Measurements from ENCODE around the gene CFAP210.
"Not testable (repeated sequence)": the region's sequence is repeated elsewhere in the genome, so short reads cannot be mapped to it uniquely, and the experiment has no call there.

CFAP210 gene

DNA sequence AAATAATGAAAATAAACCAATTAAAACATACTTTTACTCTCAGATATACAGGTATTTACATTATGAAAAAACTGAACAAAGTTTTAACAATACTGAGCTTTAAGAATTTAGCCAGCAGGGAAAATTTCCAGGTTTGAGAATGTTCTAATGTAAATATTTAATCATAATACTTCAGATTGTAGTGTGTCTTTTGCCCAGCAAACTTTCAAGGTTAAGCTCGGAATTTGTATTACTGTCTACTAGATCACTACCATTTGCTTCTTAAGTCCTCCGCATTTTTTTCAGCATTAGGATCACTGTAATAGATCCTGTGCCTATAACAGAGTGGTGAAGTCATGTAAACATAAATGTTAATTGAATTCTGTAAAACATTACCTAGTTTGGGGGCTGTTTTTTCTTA is 52.7 kb downstream of the CFAP210 start:
- no peak for TF ChIP-seq ZNF274 (IDR thresholded peaks at IDR 0.05; ENCODE audit: low read depth, low read length)
- H3K4me3 ChIP-seq (ENCODE audit: low read length) = no peak overlapping the region

DNA sequence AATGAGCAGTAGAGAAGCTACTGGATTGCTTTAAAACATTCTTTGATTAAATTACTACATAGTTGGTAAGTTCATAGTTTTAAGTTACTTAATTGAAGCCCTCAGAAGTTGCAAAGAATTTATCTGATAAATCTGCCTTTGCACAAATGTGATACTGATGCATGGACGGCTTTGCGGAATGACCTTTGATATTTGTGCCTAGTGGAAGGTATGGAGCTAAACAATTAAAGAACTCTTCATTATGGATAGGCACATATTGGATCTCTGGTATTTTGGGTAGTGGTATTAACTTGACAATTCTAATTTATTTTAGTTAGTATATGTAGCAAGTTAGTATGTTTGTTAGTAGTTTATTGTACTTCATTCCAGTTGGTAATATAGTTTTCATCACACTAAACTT is 54.1 kb downstream of the CFAP210 start:
- no peak for TF ChIP-seq ZNF274 (IDR thresholded peaks at IDR 0.05; ENCODE audit: low read depth, low read length)
- H3K4me3 ChIP-seq (ENCODE audit: low read length) = no peak overlapping the region

DNA sequence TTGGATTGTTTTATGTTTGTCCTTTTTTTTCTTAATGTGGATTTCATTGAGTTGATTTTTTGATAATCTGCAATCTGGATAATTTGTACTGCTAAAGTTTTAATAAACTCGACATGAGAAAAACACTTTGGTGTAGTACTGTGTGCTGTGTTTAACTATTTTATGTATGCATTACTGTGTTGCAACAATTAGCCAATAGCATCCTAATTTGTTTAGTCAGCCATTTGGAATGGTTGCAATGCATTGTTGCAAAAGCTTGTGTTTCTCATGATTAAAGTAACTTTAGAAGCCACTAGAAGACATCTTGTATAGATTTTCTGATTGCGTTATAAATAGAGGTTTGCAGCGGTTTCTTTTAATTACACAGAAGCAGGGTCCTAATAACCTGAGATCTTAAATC is 56.6 kb downstream of the CFAP210 start:
- H3K4me3 ChIP-seq (ENCODE audit: low read length) = no peak overlapping the region
- TF ChIP-seq ZNF274 (IDR thresholded peaks at IDR 0.05; ENCODE audit: low read depth, low read length) = no peak

DNA sequence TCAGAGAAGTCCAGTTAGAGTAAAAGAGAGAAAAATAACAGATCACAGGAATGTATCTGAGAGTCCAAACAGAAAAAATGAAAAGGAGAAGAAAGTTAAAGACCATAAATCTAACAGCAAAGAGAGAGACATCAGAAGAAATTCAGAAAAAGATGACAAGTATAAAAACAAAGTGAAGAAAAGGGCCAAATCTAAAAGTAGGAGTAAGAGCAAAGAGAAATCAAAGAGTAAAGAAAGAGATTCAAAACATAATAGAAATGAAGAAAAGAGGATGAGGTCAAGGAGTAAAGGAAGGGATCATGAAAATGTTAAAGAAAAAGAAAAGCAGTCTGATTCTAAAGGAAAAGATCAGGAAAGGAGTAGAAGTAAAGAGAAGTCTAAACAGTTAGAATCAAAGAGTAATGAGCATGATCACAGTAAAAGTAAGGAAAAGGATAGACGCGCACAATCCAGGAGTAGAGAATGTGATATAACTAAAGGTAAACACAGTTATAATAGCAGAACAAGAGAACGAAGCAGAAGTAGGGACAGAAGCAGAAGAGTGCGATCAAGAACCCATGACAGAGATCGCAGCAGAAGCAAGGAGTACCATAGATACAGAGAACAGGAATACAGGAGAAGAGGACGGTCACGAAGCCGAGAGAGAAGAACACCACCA is 57.6 kb downstream of the CFAP210 start:
- TF ChIP-seq ZNF274 (IDR thresholded peaks at IDR 0.05; ENCODE audit: low read depth, low read length) = no peak
- H3K4me3 ChIP-seq (ENCODE audit: low read length) = no peak overlapping the region

DNA sequence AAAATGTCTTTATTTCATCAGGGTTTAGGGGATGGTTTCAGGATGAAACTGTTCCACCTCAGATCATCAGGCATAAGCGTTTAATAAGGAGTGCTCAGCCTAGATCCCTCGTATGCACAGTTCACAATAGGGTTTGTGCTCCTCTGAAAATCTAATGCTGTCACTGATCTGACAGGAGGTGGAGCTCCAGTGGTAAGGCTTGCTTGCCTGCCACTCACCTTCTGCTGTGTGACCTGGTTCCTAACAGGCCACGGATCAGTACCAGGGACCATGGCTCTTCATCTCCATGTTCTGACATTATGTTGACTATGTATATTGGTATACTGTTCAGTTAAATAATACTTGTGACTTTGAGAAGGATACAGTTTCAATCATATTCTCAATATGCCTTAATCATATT is 68.4 kb downstream of the CFAP210 start:
- TF ChIP-seq ZNF274 (IDR thresholded peaks at IDR 0.05; ENCODE audit: low read depth, low read length) = no peak
- no peak overlapping the region for H3K4me3 ChIP-seq (ENCODE audit: low read length)

DNA sequence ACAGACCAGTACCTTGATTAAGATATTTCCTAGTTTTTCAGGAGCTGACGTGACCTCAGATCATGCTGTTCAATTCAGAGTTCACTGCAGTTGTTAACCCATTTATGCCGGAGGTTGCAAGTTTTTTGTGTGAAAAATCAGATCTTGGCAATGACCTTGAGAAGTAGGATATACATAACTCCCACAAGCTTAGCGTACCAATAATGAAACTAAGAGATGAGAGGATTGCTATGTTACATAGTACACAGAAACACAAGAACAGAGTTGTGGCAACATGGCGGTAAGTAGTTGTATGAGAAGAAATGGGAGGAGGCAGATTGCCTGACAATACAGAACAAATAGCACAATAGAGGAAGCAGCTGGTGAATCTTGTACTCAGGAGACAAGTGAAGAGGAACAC is 71.0 kb downstream of the CFAP210 start:
- no peak overlapping the region for H3K4me3 ChIP-seq (ENCODE audit: low read length)
- TF ChIP-seq ZNF274 (IDR thresholded peaks at IDR 0.05; ENCODE audit: low read depth, low read length) = no peak

DNA sequence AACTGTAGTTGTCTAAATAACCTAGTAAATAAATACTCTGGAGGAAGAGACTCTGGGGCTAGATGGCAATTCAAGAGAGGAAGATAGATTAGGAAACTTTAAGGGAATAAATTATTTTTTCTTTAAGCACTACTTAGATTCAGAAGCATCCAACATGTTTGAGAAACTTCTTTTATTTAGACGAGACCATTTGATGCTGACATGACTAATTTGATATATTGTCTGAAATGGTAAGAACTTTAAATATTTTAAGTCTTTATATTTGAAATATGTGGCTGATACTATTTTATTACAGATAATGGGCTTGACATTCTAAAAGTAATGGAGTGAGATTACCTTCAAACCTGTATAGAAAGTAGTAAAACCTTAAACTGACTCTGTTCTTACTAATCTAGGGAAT is 73.7 kb downstream of the CFAP210 start:
- no peak overlapping the region for H3K4me3 ChIP-seq (ENCODE audit: low read length)
- no peak for TF ChIP-seq ZNF274 (IDR thresholded peaks at IDR 0.05; ENCODE audit: low read depth, low read length)

DNA sequence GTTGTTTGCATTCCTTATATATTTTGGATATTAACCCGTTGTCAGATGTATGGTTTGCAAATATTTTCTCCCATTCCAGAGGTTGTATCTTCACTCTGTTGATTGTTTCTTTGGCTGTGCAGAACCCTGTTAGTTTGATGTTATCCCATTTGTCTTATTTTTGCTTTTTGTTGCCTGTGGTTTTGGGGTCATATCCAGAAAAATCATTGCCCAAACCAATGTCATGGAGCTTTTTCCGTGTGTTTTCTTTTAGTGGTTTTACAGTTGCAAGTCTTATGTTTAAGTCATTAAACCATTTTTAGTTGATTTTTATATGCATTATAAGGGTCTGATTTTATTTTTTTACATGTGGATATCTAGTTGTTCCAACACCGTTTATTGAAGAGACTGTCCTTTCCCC is 74.3 kb downstream of the CFAP210 start:
- TF ChIP-seq ZNF274 (IDR thresholded peaks at IDR 0.05; ENCODE audit: low read depth, low read length) = no peak
- no peak overlapping the region for H3K4me3 ChIP-seq (ENCODE audit: low read length)

DNA sequence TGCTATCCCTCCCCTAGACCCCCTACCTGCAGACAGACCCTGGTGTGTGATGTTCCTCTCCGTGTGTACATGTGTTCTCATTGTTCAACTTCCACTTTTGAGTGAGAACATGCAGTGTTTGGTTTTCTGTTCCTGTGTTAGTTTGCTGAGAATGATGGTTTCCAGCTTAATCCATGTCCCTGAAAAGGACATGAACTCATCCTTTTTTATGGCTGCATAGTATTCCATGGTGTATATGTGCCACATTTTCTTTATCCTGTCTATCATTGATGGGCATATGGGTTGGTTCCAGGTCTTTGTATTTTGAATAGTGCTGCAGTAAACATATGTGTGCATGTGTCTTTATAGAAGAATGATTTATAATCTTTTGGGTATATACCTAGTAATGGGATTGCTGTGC is 78.2 kb downstream of the CFAP210 start:
- H3K4me3 ChIP-seq (ENCODE audit: low read length) = not testable (repeated sequence)

DNA sequence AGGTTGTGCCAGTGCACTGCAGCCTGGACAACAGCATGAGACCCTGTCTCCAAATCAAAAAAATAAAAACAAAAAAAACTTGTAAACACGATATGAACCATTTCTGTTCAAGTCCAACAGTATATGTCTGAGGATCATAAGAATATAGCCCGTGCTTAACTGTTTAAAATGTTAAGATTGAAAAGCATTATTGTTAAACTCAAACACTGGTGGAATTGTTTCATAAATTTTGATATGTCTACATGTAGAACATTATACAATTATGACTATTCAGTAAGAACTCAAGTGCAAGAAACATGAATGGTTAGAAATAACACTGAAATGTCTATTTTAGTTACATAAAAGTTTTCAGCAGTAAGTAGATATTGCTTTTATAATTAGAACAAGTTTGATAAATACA is 80.3 kb downstream of the CFAP210 start:
- no peak overlapping the region for H3K4me3 ChIP-seq (ENCODE audit: low read length)
- TF ChIP-seq ZNF274 (IDR thresholded peaks at IDR 0.05; ENCODE audit: low read depth, low read length) = no peak

DNA sequence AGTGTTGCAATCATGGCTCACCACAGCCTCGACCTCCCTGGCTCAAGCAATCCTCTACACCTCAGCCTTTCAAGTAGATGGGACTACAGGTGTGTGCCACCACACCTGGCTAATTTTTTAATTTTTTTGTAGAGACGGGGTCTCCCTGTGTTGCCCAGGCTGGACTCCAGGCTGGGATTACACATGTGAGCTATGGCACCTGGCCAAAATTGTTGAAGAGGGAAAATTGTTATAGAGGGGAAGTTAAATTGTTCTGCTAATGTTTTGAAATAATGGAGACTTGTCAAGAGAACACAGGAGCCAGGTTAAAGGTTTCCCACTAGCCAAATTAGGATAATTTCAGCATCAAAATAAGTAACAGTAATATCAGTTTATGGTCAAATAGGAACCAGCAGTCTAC is 84.9 kb downstream of the CFAP210 start:
- TF ChIP-seq ZNF274 (IDR thresholded peaks at IDR 0.05; ENCODE audit: low read depth, low read length) = no peak
- H3K4me3 ChIP-seq (ENCODE audit: low read length) = no peak overlapping the region

DNA sequence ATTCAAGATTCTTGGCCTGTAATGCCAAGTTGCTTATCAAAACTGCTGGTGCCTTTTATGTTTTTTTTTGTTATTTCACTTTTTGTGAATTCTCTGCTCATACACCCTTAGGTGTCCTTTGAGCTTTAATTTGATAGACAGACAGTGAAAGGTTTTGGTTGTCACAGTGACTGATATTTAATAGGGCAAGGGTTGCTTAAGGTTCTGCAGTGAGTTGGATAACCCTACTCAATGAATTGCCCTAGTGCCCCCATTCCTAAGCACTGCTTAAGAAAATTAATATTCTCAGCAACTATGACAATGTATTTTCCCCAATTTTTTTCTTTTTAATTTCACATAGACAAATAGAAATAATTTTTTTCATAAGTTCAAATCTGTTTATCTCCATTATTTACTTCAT is 94.6 kb downstream of the CFAP210 start:
- H3K4me3 ChIP-seq (ENCODE audit: low read length) = no peak overlapping the region
- no peak for TF ChIP-seq ZNF274 (IDR thresholded peaks at IDR 0.05; ENCODE audit: low read depth, low read length)

DNA sequence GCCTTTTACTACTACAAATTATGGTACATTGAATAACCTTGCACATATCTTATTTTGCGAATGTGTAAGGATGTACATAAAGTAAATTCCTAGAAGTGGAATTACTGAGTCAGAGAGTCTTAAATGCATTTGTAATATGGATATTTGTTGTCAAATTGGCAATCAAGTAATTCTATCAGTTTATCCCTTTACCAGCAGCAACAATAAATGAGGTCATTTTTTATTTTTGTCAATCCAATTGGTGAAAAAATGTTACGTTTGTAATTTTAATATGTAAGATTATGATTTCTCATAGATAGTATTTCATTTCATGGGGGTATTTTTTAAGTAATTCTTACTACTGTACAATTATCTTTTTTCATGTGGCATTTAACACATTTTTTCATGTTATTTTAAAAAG is 95.2 kb downstream of the CFAP210 start:
- H3K4me3 ChIP-seq (ENCODE audit: low read length) = no peak overlapping the region
- no peak for TF ChIP-seq ZNF274 (IDR thresholded peaks at IDR 0.05; ENCODE audit: low read depth, low read length)

DNA sequence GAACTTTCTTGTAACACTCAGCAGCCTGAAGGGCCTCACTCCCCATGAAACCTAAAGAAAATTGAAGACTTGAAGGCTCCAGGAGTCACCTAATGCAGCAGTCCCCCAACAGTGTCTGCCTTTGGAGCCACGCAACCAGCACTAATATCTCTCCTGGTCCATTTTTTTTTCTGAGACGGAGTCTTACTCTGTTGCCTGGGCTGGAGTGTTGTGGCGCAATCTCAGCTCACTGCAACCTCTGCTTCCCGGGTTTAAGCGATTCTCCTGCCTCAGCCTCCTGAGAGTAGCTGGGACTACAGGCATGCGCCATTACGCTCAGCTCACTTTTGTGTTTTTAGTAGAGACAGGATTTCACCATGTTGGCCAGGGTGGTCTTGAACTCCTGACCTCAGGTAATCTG is 97.7 kb downstream of the CFAP210 start:
- not testable (repeated sequence) for H3K4me3 ChIP-seq (ENCODE audit: low read length)

Measured in GM08714 (cell line).